H9 (cell line): ENCODE measurements around the gene SRSF12. TPM values are rescaled to one million over a fixed set of nuclear protein-coding genes. Genes with fewer than 3 reads are reported as not detected.

Experiments
- DNase-seq: peaks from one replicate; pipeline ENCODE4 v3.0.0-alpha.2; 2017
- H2AFZ ChIP-seq: one replicate; pipeline ENCODE4 v1.6.1; 2013; ENCODE audit warnings: mild to moderate bottlenecking, low read length, control low read depth, moderate library complexity
- H2AK5ac ChIP-seq: 2 replicates; pipeline ENCODE4 v1.6.1; 2013; ENCODE audit warnings: low read length, control low read depth, mixed read lengths; ENCODE audit not compliant: insufficient read length
- H2BK120ac ChIP-seq: one replicate; pipeline ENCODE4 v1.6.1; 2013; ENCODE audit warnings: low read depth, mild to moderate bottlenecking, low read length, control low read depth, inconsistent platforms; ENCODE audit not compliant: poor library complexity, severe bottlenecking
- H2BK12ac ChIP-seq: 2 replicates; pipeline ENCODE4 v1.6.1; 2013; ENCODE audit warnings: low read length, control low read depth, mixed read lengths, low read depth; ENCODE audit not compliant: insufficient read length
- H2BK15ac ChIP-seq: 2 replicates; pipeline ENCODE4 v1.6.1; 2013; ENCODE audit warnings: low read depth, low read length, control low read depth
- H2BK20ac ChIP-seq: one replicate; pipeline ENCODE4 v1.6.1; 2013; ENCODE audit warnings: low read depth, mild to moderate bottlenecking, low read length, control low read depth, inconsistent platforms; ENCODE audit not compliant: poor library complexity, severe bottlenecking
- H2BK5ac ChIP-seq: 2 replicates; pipeline ENCODE4 v1.6.1; 2013; ENCODE audit warnings: low read length, control low read depth, mixed read lengths; ENCODE audit not compliant: insufficient read length
- H3K14ac ChIP-seq: 2 replicates; pipeline ENCODE4 v1.6.1; 2013; ENCODE audit warnings: low read length, control low read depth; ENCODE audit not compliant: insufficient read depth
- H3K18ac ChIP-seq: 2 replicates; pipeline ENCODE4 v1.6.1; 2013; ENCODE audit warnings: low read depth, mild to moderate bottlenecking, mixed read lengths, low read length, control low read depth; ENCODE audit not compliant: insufficient read length
- H3K23ac ChIP-seq: 2 replicates; pipeline ENCODE4 v1.6.1; 2013; ENCODE audit warnings: low read length, control low read depth, mixed read lengths, low read depth; ENCODE audit not compliant: insufficient read length
- H3K23me2 ChIP-seq: 2 replicates; pipeline ENCODE4 v1.6.1; 2013; ENCODE audit warnings: low read depth, mild to moderate bottlenecking, mixed read lengths, low read length, control low read depth; ENCODE audit not compliant: insufficient read length, poor library complexity, severe bottlenecking
- H3K27ac ChIP-seq: 2 replicates; pipeline ENCODE4 v1.5.1; 2013; ENCODE audit warnings: low read length, control low read depth, mixed read lengths, low read depth; ENCODE audit not compliant: insufficient read length
- H3K27me3 ChIP-seq: 2 replicates; pipeline ENCODE4 v1.6.1; 2013; ENCODE audit warnings: low read length, control low read depth, inconsistent platforms; ENCODE audit not compliant: insufficient read depth
- H3K4ac ChIP-seq: 2 replicates; pipeline ENCODE4 v1.6.1; 2013; ENCODE audit warnings: low read depth, mild to moderate bottlenecking, control low read depth, inconsistent platforms, low read length, moderate library complexity
- H3K4me1 ChIP-seq: 2 replicates; pipeline ENCODE4 v1.6.1; 2013; ENCODE audit warnings: low read length, control low read depth, inconsistent platforms; ENCODE audit not compliant: insufficient read depth
- H3K4me2 ChIP-seq: 2 replicates; pipeline ENCODE4 v1.6.1; 2013; ENCODE audit warnings: low read length, control low read depth, mixed read lengths; ENCODE audit not compliant: insufficient read length, insufficient read depth
- H3K56ac ChIP-seq: 2 replicates; pipeline ENCODE4 v1.6.1; 2013; ENCODE audit warnings: low read depth, mild to moderate bottlenecking, mixed read lengths, low read length, control low read depth; ENCODE audit not compliant: insufficient read length
- H3K79me1 ChIP-seq: 2 replicates; pipeline ENCODE4 v1.6.1; 2013; ENCODE audit warnings: low read depth, mild to moderate bottlenecking, moderate library complexity, low read length, control low read depth, inconsistent platforms; ENCODE audit not compliant: insufficient read depth, poor library complexity, severe bottlenecking
- H3K79me2 ChIP-seq: 2 replicates; pipeline ENCODE4 v1.6.1; 2013; ENCODE audit warnings: low read length, control low read depth, inconsistent platforms; ENCODE audit not compliant: insufficient read depth
- H3K9ac ChIP-seq: 2 replicates; pipeline ENCODE4 v1.6.1; 2013; ENCODE audit warnings: low read length, control low read depth, mixed read lengths; ENCODE audit not compliant: insufficient read length; ENCODE audit errors: extremely low read depth
- H3K9me3 ChIP-seq: one replicate; pipeline ENCODE4 v1.6.1; 2013; ENCODE audit warnings: low read depth, low read length, inconsistent platforms; ENCODE audit not compliant: control insufficient read depth
- H3T11ph ChIP-seq: one replicate; pipeline ENCODE4 v1.6.1; 2013; ENCODE audit warnings: mild to moderate bottlenecking, low read length, control low read depth, inconsistent platforms
- H4K20me1 ChIP-seq: one replicate; pipeline ENCODE4 v1.6.1; 2013; ENCODE audit not compliant: control insufficient read depth, insufficient read length, insufficient read depth
- H4K5ac ChIP-seq: 2 replicates; pipeline ENCODE4 v1.6.1; 2013; ENCODE audit warnings: low read depth, mild to moderate bottlenecking, mixed read lengths, low read length, control low read depth; ENCODE audit not compliant: insufficient read length
- H4K8ac ChIP-seq: replicated peaks from 2 replicates; pipeline ENCODE4 v1.6.1; 2013; ENCODE audit warnings: low read length, control low read depth, mixed read lengths, low read depth; ENCODE audit not compliant: insufficient read length
- H4K91ac ChIP-seq: 2 replicates; pipeline ENCODE4 v1.6.1; 2013; ENCODE audit warnings: low read depth, mild to moderate bottlenecking, moderate library complexity, mixed read lengths, low read length, control low read depth; ENCODE audit not compliant: insufficient read length
- H3K27ac Mint-ChIP-seq, 3 experiments: 2 replicates in 2 of 3; 3 replicates in 1 of 3; pipeline ENCODE4 v1.8.0; 2020 to 2021; ENCODE audit warnings: mixed read lengths in 3 of 3, mild to moderate bottlenecking in 1 of 3, moderate library complexity in 1 of 3
- H3K27me3 Mint-ChIP-seq: 2 replicates; pipeline ENCODE4 v1.8.0; 2021; ENCODE audit warnings: low read depth, mild to moderate bottlenecking, moderate library complexity, mixed read lengths
- H3K36me3 Mint-ChIP-seq, 3 experiments: 2 replicates in 2 of 3; 3 replicates in 1 of 3; pipeline ENCODE4 v1.8.0; 2020 to 2021; ENCODE audit warnings: low read depth in 3 of 3, mixed read lengths in 3 of 3; ENCODE audit not compliant: insufficient read depth in 1 of 3
- H3K4me1 Mint-ChIP-seq, 2 experiments: 2 replicates each; pipeline ENCODE4 v1.8.0; 2020; ENCODE audit warnings: mixed read lengths in 2 of 2
- H3K4me3 Mint-ChIP-seq, 2 experiments: 2 replicates in 1 of 2; 3 replicates in 1 of 2; pipeline ENCODE4 v1.8.0; 2020 to 2021; ENCODE audit warnings: mild to moderate bottlenecking in 2 of 2, mixed read lengths in 2 of 2, moderate library complexity in 1 of 2
- H3K9me3 Mint-ChIP-seq, 2 experiments: 2 replicates in 1 of 2; 3 replicates in 1 of 2; pipeline ENCODE4 v1.8.0; 2020; ENCODE audit warnings: mild to moderate bottlenecking in 2 of 2, mixed read lengths in 2 of 2, moderate library complexity in 1 of 2
- CTCF ChIP-seq: fragments of 200-600 bp; sonication (generic); conservative IDR thresholded peaks from 3 replicates; pipeline ENCODE4 v1.8.0; 2021; ENCODE audit warnings: antibody characterized with exemption, mild to moderate bottlenecking
- WGBS: extraction: QIAGEN DNeasy Blood & Tissue Kit; methylation state at CpG from one replicate; pipeline ENCODE4 v1.1.7; 2013; ENCODE audit warnings: missing lambda C conversion rate, low lambda C conversion rate, mixed read lengths; ENCODE audit not compliant: insufficient read length; ENCODE audit errors: extremely low coverage; 5-methylcytosine and 5-hydroxymethylcytosine counted together
- total RNA-seq: library from RNA; stranded (reverse); gene quantifications from 2 replicates; pipeline ENCODE4 v1.2.1, GENCODE V29; 2021

SRSF12 gene
- total RNA-seq, 1 experiment from 2014 or later: 7.6 TPM

- no peak overlapping the region for H2BK15ac ChIP-seq
- Mint-ChIP-seq H3K4me3 (no peak overlapping the region), H3K27ac (no peak overlapping the region), H3K36me3 (no peaks in the 10 kb centered on the region), H3K9me3 (no peaks in the 10 kb centered on the region), H3K27me3 (peaks cover 23% of the 10 kb centered on the region), H3K4me1 (peaks cover 11 to 12% of the 10 kb centered on the region in 2 experiments)
- H2BK20ac ChIP-seq: no peak overlapping the region
- H3K23me2 ChIP-seq: no peaks in the 10 kb centered on the region
- H2AFZ ChIP-seq: no peak overlapping the region
- H3K23ac ChIP-seq: no peak overlapping the region
- TF ChIP-seq CTCF: no peak
- no peaks in the 10 kb centered on the region for H4K20me1 ChIP-seq
- H3K4me2 ChIP-seq: no peak overlapping the region
- H2AK5ac ChIP-seq: no peak overlapping the region
- H3K79me2 ChIP-seq: no peaks in the 10 kb centered on the region
- H3K9me3 ChIP-seq: no peaks in the 10 kb centered on the region
- no peaks in the 10 kb centered on the region for H3K4me1 ChIP-seq
- no peak overlapping the region for H4K5ac ChIP-seq
- no peak overlapping the region for H3T11ph ChIP-seq
- no peak overlapping the region for H3K9ac ChIP-seq
- no peak overlapping the region for H4K8ac ChIP-seq
- no peak overlapping the region for H3K4ac ChIP-seq
- H3K14ac ChIP-seq: no peak overlapping the region
- no peak for DNase-seq
- H2BK120ac ChIP-seq: no peak overlapping the region
- H3K27ac ChIP-seq: no peak overlapping the region
- H2BK5ac ChIP-seq: no peak overlapping the region
- peaks cover 16% of the 10 kb centered on the region for H3K27me3 ChIP-seq
- no peak overlapping the region for H3K56ac ChIP-seq
- no CpG with 5 or more reads among the region's 4 CpGs for WGBS
- H3K79me1 ChIP-seq: no peaks in the 10 kb centered on the region
- H4K91ac ChIP-seq: no peak overlapping the region
- no peak overlapping the region for H2BK12ac ChIP-seq
- H3K18ac ChIP-seq: no peak overlapping the region
These were observed 63.7 kb downstream of the SRSF12 start for GRCh38 chr6:89054208-89054607.
